ENCODE results near the gene ADGRD1. TPM values are rescaled to one million over a fixed set of nuclear protein-coding genes. Genes with fewer than 3 reads are reported as not detected.
A peak's percentile ranks its signal among the peaks of the same experiment; 100 is the strongest.
"Not testable (repeated sequence)": the region's sequence is repeated elsewhere in the genome, so short reads cannot be mapped to it uniquely, and the experiment has no call there.

Gene ADGRD1
- total RNA-seq, 4 donors from 2014 or later: 28.2 to 52.4 (median 41.8) TPM

GRCh38 chr12:131070136-131070535 is 116.4 kb downstream of the ADGRD1 start:
- DNase-seq (ENCODE audit: extremely low spot score); H3K27ac ChIP-seq (replicated peaks in 1 of 4); H3K36me3 ChIP-seq; intact Hi-C loops (cut with DNase I); H3K27me3 ChIP-seq; H3K9me3 ChIP-seq; H3K4me3 ChIP-seq: not testable (repeated sequence)
- 91% methylated on average over 19 of the region's 21 CpGs for WGBS
- H3K4me1 ChIP-seq: peaks cover 29 to 47% (median 39%) of the 10 kb centered on the region in 4 donors

GRCh38 chr12:131070668-131071067 is 117.0 kb downstream of the ADGRD1 start:
- intact Hi-C loops (cut with DNase I); H3K4me3 ChIP-seq; H3K9me3 ChIP-seq; H3K27me3 ChIP-seq; H3K27ac ChIP-seq (replicated peaks in 1 of 4); DNase-seq (ENCODE audit: extremely low spot score); H3K36me3 ChIP-seq: not testable (repeated sequence)
- peaks cover 31 to 47% (median 39%) of the 10 kb centered on the region in 4 donors for H3K4me1 ChIP-seq
- 100% methylated on average over 3 of the region's 6 CpGs for WGBS

DNA sequence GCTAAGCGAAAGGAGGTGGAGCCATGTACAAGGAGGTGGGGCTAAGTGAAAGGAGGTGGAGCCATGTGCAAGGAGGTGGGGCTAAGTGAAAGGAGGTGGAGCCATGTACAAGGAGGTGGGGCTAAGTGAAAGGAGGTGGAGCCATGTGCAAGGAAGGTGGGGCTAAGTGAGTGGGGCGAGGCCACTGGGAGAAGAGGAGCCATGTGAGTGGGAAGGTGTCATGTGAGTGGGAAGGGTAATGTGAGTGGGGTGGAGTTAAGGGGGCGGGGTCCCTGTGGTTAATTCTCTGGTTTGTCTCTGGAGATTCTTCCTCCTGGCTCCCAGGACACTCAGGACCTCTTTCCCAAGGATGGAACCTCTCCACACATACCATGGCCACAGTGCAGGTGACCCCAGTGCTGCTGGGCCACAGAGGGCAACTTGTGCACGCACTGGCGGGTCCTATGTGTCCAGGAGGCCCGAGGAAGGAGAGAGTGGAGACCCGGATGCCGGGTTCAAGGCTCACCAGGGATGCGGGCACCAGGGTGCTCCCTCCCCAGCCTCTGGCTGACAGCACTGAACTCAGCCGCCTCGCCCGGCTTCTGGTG is 117.6 kb downstream of the ADGRD1 start:
- peaks cover 25 to 45% (median 37%) of the 10 kb centered on the region in 4 donors for H3K4me1 ChIP-seq
- H3K36me3 ChIP-seq; DNase-seq (ENCODE audit: extremely low spot score); H3K9me3 ChIP-seq; H3K27me3 ChIP-seq; intact Hi-C loops (cut with DNase I); H3K27ac ChIP-seq (replicated peaks in 1 of 4); H3K4me3 ChIP-seq: not testable (repeated sequence)
- WGBS: 73% methylated on average over 9 of the region's 12 CpGs

DNA sequence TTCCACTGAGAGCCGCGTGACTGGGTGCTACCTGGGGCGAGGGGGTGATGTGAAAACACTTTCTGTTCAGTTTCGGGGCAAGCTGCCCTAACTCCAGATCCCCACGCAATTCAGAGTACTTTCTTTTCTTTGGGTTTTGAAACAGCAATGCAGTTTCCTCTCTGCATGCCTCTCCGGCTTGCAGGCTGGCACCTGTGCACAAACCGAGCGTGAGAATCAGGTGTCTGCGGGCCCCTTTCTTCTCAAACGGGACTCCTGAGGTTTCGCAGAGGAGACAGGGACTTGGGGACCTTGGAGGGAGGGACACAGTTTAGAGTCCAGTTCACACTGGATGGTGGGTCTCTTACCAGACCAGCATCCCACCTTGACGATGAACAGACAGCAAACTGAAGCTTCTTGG is 118.2 kb downstream of the ADGRD1 start:
- H3K27me3 ChIP-seq; H3K4me3 ChIP-seq; intact Hi-C loops (cut with DNase I); H3K36me3 ChIP-seq; H3K27ac ChIP-seq (replicated peaks in 1 of 4); DNase-seq (ENCODE audit: extremely low spot score); H3K9me3 ChIP-seq: not testable (repeated sequence)
- 80% methylated on average over 7 of the region's 12 CpGs for WGBS
- H3K4me1 ChIP-seq: peaks cover 19 to 38% (median 31%) of the 10 kb centered on the region in 4 donors

DNA sequence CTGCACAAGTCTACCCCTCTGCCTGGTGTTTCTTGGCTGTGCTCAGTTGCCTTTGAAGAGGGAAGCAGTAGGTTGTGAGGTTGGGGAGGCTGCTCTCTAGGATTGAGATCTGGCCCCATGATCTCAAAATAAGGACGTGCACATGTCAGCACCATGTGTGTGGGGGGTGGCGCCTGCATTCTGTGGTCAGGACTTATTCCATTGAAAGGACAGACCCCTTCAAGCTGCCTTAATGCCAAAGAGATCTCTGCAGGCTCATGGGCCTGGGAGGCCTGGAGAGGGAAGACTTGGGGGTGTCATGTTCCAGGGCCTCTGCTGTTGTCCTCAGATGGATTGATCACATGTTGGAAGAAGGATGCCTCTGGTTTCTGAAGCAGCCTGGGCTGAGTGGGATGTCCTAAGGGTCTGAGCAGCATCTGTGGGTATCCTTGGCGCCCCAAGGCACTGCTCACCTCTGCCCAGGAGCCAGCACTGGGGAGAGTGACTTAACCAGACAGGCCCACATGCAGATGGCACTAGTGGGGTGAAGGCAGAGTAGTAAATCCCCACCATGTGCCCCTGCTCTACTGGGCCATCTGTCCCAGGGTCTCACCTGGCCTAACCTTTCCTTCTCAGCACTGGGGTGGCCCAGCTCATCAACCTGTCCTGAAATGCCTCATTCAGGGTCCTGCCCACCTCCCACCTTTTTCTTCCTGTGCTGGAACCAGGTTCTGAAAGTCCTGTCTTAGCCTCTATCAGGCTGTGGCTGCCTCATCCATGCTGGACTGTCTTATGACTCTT is 118.9 kb downstream of the ADGRD1 start:
- H3K36me3 ChIP-seq: peaks cover 0 to 12% (median 8%) of the 10 kb centered on the region in 4 donors
- no peak for DNase-seq (ENCODE audit: extremely low spot score)
- peaks cover 19 to 31% (median 24%) of the 10 kb centered on the region in 4 donors for H3K4me1 ChIP-seq
- intact Hi-C loops (cut with DNase I): no loop called here
- H3K27me3 ChIP-seq: no peaks in the 10 kb centered on the region
- 79% methylated on average over 2 of the region's 3 CpGs for whole genome bisulfite sequencing
- no peak overlapping the region for H3K4me3 ChIP-seq
- H3K27ac ChIP-seq (replicated peaks in 1 of 4): no peak overlapping the region
- H3K9me3 ChIP-seq: no peaks in the 10 kb centered on the region
- TF ChIP-seq CTCF (IDR thresholded peaks at IDR 0.05) (no peak), POLR2A (IDR thresholded peaks at IDR 0.05; ENCODE audit: low read depth) (no peak), POLR2AphosphoS5 (IDR thresholded peaks at IDR 0.05) (no peak), EP300 (IDR thresholded peaks at IDR 0.05) (no peak)

- TF ChIP-seq POLR2A (IDR thresholded peaks at IDR 0.05; ENCODE audit: low read depth) (no peak), POLR2AphosphoS5 (IDR thresholded peaks at IDR 0.05) (peak in 1 of 2 donors; percentile 29), EP300 (IDR thresholded peaks at IDR 0.05) (no peak), CTCF (IDR thresholded peaks at IDR 0.05) (no peak)
- H3K4me3 ChIP-seq: no peak overlapping the region
- peak overlapping the region in 1 of 4 donors; percentile 44 for H3K27ac ChIP-seq (replicated peaks in 1 of 4)
- 51% methylated on average over 18 of the region's 18 CpGs for WGBS
- no peaks in the 10 kb centered on the region for H3K27me3 ChIP-seq
- DNase-seq (ENCODE audit: extremely low spot score): no peak
- peaks cover 0 to 19% (median 14%) of the 10 kb centered on the region in 4 donors for H3K36me3 ChIP-seq
- peaks cover 5 to 15% (median 14%) of the 10 kb centered on the region in 4 donors for H3K4me1 ChIP-seq
- no peaks in the 10 kb centered on the region for H3K9me3 ChIP-seq
- intact Hi-C loops (cut with DNase I): no loop called here
Measured at GRCh38 chr12:131074221-131075083, 120.7 kb downstream of the ADGRD1 start.

Measured in esophagus muscularis mucosa (tissue), 4 donors.